Liver (tissue), 9 donors: ENCODE data around the gene ZNF827. TPM values are rescaled to one million over a fixed set of nuclear protein-coding genes. Genes with fewer than 3 reads are reported as not detected.

Experiments
- DNase-seq: peaks from one replicate; pipeline ENCODE4 v3.0.0-alpha.2; 2017; ENCODE audit warnings: low spot score
- H3K27ac ChIP-seq, 2 donors: one replicate each; pipeline ENCODE4 v1.7.0; 2013; ENCODE audit warnings: inconsistent platforms in 2 of 2, low read length in 2 of 2, control low read depth in 1 of 2, low read depth in 1 of 2, mild to moderate bottlenecking in 1 of 2
- H3K27me3 ChIP-seq, 4 donors: one replicate each; pipeline versions ENCODE4 v1.6.1 to v1.7.0; 2013; ENCODE audit warnings: low read length in 3 of 4, inconsistent platforms in 1 of 4, mild to moderate bottlenecking in 1 of 4, moderate library complexity in 1 of 4; ENCODE audit not compliant: control insufficient read depth in 4 of 4, insufficient read depth in 4 of 4
- H3K36me3 ChIP-seq, 4 donors: one replicate each; pipeline versions ENCODE4 v1.6.1 to v1.7.0; 2013; ENCODE audit warnings: low read length in 3 of 4, mild to moderate bottlenecking in 3 of 4, low read depth in 1 of 4, moderate library complexity in 1 of 4; ENCODE audit not compliant: control insufficient read depth in 4 of 4, insufficient read depth in 3 of 4
- H3K4me1 ChIP-seq, 4 donors: one replicate each; pipeline versions ENCODE4 v1.6.1 to v1.7.0; 2013; ENCODE audit warnings: low read length in 3 of 4, mild to moderate bottlenecking in 3 of 4, moderate library complexity in 1 of 4; ENCODE audit not compliant: control insufficient read depth in 4 of 4, insufficient read depth in 4 of 4
- H3K4me3 ChIP-seq, 3 donors: one replicate each; pipeline versions ENCODE4 v1.6.1 to v1.7.0; 2013; ENCODE audit warnings: low read length in 3 of 3, control low read depth in 1 of 3, low read depth in 1 of 3, mild to moderate bottlenecking in 1 of 3
- H3K9ac ChIP-seq, 2 donors: one replicate each; pipeline ENCODE4 v1.7.0; 2013; ENCODE audit warnings: low read length in 2 of 2, mild to moderate bottlenecking in 2 of 2, moderate library complexity in 2 of 2, control low read depth in 1 of 2, low read depth in 1 of 2
- H3K9me3 ChIP-seq, 4 donors: one replicate each; pipeline versions ENCODE4 v1.6.1 to v1.7.0; 2013; ENCODE audit warnings: low read length in 3 of 4; ENCODE audit not compliant: control insufficient read depth in 4 of 4
- EGR1 ChIP-seq, 2 donors: IDR thresholded peaks; 2 replicates each; pipeline ENCODE4 v1.6.1; 2016 to 2018; ENCODE audit warnings: antibody characterized with exemption in 2 of 2, low read depth in 2 of 2
- FOXA1 ChIP-seq: IDR thresholded peaks from 2 replicates; pipeline ENCODE4 v1.6.1; 2016; ENCODE audit warnings: antibody characterized with exemption
- FOXA2 ChIP-seq: IDR thresholded peaks from 2 replicates; pipeline ENCODE4 v1.6.1; 2016; ENCODE audit warnings: antibody characterized with exemption
- GABPA ChIP-seq, 2 donors: IDR thresholded peaks in 1 of 2; conservative IDR thresholded peaks in 1 of 2; 2 replicates each; pipeline ENCODE4 v1.6.1; 2016; ENCODE audit warnings: antibody characterized with exemption in 2 of 2, mild to moderate bottlenecking in 1 of 2, moderate library complexity in 1 of 2
- HNF4G ChIP-seq: IDR thresholded peaks from 2 replicates; pipeline ENCODE4 v1.6.1; 2016; ENCODE audit warnings: antibody characterized with exemption
- RAD21 ChIP-seq, 2 donors: IDR thresholded peaks; 2 replicates each; pipeline ENCODE4 v1.6.1; 2016; ENCODE audit warnings: antibody characterized with exemption in 2 of 2, mild to moderate bottlenecking in 2 of 2
- RXRA ChIP-seq, 2 donors: IDR thresholded peaks; 2 replicates each; pipeline ENCODE4 v1.6.1; 2017 to 2018; ENCODE audit warnings: antibody characterized with exemption in 2 of 2, mild to moderate bottlenecking in 1 of 2
- SP1 ChIP-seq: IDR thresholded peaks from 2 replicates; pipeline ENCODE4 v1.6.1; 2018; ENCODE audit warnings: antibody characterized with exemption, mild to moderate bottlenecking
- TAF1 ChIP-seq: conservative IDR thresholded peaks from 2 replicates; pipeline ENCODE4 v1.6.1; 2016; ENCODE audit warnings: antibody characterized with exemption, mild to moderate bottlenecking
- YY1 ChIP-seq: IDR thresholded peaks from 2 replicates; pipeline ENCODE4 v1.6.1; 2016; ENCODE audit warnings: antibody characterized with exemption, mild to moderate bottlenecking
- WGBS: extraction: QIAGEN DNeasy Blood & Tissue Kit; methylation state at CpG from one replicate; pipeline ENCODE4 v1.1.7; 2013; 5-methylcytosine and 5-hydroxymethylcytosine counted together
- polyA plus RNA-seq, 2 donors: library from polyadenylated mRNA; stranded (reverse) in 1 of 2; unstranded in 1 of 2; fragments of 200-250 nt in 1 of 2; fragments of >200 nt in 1 of 2; fragmentation: Nextera tagmentation in 1 of 2; extraction: Ambion mirVana in 1 of 2; gene quantifications; one replicate each; pipeline versions ENCODE4 v1.2.1 to v1.2.3, GENCODE V29; 2013 to 2015
- total RNA-seq, 2 donors: library from RNA; depleted of rRNA; stranded (reverse); fragments of >200 nt; gene quantifications; one replicate each; pipeline ENCODE4 v1.2.3, GENCODE V29; 2014
- TF ChIP-seq, protein P1 (sequence below): IDR thresholded peaks from 2 replicates; pipeline ENCODE4 v1.6.1; 2016; ENCODE audit warnings: antibody characterized with exemption
- TF ChIP-seq, protein P2 (sequence below): fragments of 150-350 bp; IDR thresholded peaks from 2 replicates; pipeline ENCODE4 v1.5.1; 2017; ENCODE audit warnings: improper control_type of control experiment, low read depth, low read length; ENCODE audit not compliant: missing input control
- TF ChIP-seq, protein P3 (sequence below): IDR thresholded peaks from 2 replicates; pipeline ENCODE4 v1.6.1; 2016; ENCODE audit warnings: antibody characterized with exemption
- donor health status: healthy.
- donor health status: healthy.
- donor health status: healthy.
- donor health status: healthy.
- donor health status: healthy.

ZNF827 gene
- total and polyA plus RNA-seq, 4 donors: 0.46 to 2.9 (median 1.2) TPM

GRCh38 chr4:145770124-145770523 is 168.5 kb downstream of the ZNF827 start (continued):
- TF ChIP-seq, protein P1, sequence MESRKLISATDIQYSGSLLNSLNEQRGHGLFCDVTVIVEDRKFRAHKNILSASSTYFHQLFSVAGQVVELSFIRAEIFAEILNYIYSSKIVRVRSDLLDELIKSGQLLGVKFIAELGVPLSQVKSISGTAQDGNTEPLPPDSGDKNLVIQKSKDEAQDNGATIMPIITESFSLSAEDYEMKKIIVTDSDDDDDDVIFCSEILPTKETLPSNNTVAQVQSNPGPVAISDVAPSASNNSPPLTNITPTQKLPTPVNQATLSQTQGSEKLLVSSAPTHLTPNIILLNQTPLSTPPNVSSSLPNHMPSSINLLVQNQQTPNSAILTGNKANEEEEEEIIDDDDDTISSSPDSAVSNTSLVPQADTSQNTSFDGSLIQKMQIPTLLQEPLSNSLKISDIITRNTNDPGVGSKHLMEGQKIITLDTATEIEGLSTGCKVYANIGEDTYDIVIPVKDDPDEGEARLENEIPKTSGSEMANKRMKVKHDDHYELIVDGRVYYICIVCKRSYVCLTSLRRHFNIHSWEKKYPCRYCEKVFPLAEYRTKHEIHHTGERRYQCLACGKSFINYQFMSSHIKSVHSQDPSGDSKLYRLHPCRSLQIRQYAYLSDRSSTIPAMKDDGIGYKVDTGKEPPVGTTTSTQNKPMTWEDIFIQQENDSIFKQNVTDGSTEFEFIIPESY: no peak
- no peak for TF ChIP-seq FOXA1
- no peak for TF ChIP-seq HNF4G
- TF ChIP-seq SP1: no peak
- no peak for TF ChIP-seq RXRA (IDR thresholded peaks at IDR 0.05)

DNA sequence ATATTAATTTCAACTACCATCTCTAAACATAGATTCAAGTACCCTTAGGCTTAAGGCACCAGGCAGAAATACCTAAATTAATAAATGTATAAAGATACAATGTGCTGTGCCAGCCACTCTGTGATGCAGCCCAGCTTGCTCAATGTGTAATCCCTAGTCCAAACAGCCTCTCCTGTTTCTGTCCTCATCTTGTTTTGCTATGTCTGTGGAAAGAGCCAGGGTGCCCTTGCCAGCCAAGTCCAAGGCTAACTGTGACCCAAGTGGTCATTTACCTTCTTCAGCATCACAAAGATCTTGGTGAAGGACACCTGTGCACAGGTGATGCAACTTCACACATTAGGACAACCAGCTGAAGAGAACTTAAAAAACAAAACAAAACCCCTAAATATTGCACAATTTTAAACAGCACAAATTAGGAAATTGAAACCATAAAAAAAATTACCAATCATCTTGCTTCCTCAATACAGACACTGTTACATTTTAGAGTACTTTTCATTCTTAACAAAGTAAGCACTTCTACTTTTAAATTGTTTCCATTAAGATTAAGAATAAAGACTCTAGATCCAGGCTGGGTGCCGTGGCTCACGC is 169.1 kb downstream of the ZNF827 start:
- Histone ChIP-seq H3K27ac (no peak overlapping the region), H3K36me3 (no peaks in the 10 kb centered on the region), H3K9me3 (no peaks in the 10 kb centered on the region), H3K4me3 (no peak overlapping the region), H3K9ac (no peak overlapping the region), H3K4me1 (no peaks in the 10 kb centered on the region), H3K27me3 (no peaks in the 10 kb centered on the region)
- 84% methylated on average over 2 of the region's 2 CpGs for WGBS
- DNase-seq: no peak
- no peak for TF ChIP-seq RAD21 (IDR thresholded peaks at IDR 0.05)
- TF ChIP-seq, protein P2, sequence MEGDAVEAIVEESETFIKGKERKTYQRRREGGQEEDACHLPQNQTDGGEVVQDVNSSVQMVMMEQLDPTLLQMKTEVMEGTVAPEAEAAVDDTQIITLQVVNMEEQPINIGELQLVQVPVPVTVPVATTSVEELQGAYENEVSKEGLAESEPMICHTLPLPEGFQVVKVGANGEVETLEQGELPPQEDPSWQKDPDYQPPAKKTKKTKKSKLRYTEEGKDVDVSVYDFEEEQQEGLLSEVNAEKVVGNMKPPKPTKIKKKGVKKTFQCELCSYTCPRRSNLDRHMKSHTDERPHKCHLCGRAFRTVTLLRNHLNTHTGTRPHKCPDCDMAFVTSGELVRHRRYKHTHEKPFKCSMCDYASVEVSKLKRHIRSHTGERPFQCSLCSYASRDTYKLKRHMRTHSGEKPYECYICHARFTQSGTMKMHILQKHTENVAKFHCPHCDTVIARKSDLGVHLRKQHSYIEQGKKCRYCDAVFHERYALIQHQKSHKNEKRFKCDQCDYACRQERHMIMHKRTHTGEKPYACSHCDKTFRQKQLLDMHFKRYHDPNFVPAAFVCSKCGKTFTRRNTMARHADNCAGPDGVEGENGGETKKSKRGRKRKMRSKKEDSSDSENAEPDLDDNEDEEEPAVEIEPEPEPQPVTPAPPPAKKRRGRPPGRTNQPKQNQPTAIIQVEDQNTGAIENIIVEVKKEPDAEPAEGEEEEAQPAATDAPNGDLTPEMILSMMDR: no peak
- TF ChIP-seq, protein P1: no peak

DNA sequence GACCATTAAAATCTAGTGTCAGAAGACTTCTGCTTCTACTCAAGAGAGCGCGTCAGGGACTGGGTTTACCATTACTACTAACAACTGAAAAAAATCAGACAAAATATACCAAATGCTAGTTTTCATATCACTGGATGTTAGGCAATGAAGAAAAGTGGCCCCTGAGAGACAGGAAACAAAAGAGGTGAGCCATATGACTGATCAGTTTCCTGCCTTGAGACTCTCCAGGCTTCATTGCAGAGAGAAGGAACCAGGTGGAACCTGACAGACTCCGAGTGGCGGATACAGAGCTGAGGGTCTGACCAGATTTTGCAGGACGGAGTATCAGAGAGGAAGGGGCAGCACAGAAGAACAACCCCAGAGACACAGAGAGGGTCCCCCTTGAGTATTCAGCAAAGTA is 172.3 kb downstream of the ZNF827 start:
- 97% methylated on average over 5 of the region's 5 CpGs for WGBS
- Histone ChIP-seq H3K9me3 (no peaks in the 10 kb centered on the region), H3K36me3 (no peaks in the 10 kb centered on the region), H3K4me3 (no peak overlapping the region), H3K4me1 (no peaks in the 10 kb centered on the region), H3K27me3 (no peaks in the 10 kb centered on the region), H3K27ac (no peak overlapping the region), H3K9ac (no peak overlapping the region)
- no peak for TF ChIP-seq FOXA2
- TF ChIP-seq RAD21 (IDR thresholded peaks at IDR 0.05): no peak
- TF ChIP-seq, protein P1: no peak
- no peak for TF ChIP-seq HNF4G
- no peak for TF ChIP-seq TAF1
- no peak for TF ChIP-seq YY1
- TF ChIP-seq, protein P3, sequence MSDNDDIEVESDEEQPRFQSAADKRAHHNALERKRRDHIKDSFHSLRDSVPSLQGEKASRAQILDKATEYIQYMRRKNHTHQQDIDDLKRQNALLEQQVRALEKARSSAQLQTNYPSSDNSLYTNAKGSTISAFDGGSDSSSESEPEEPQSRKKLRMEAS: no peak
- TF ChIP-seq RXRA (IDR thresholded peaks at IDR 0.05): no peak
- no peak for TF ChIP-seq EGR1 (IDR thresholded peaks at IDR 0.05; ENCODE audit: low read depth in 2 of 2)
- no peak for TF ChIP-seq GABPA (IDR thresholded peaks at IDR 0.05 in 1 of 2, conservative IDR thresholded peaks at IDR 0.05 in 1 of 2)
- no peak for DNase-seq
